GM12874 (cell line): ENCODE data around the gene CAPZB.

Experiments
- CTCF ChIP-seq: IDR thresholded peaks from 2 replicates; pipeline ENCODE4 v1.5.1; 2011; ENCODE audit warnings: low read depth, mild to moderate bottlenecking, control low read depth, low read length, moderate library complexity; ENCODE audit not compliant: insufficient read depth

CAPZB gene

DNA sequence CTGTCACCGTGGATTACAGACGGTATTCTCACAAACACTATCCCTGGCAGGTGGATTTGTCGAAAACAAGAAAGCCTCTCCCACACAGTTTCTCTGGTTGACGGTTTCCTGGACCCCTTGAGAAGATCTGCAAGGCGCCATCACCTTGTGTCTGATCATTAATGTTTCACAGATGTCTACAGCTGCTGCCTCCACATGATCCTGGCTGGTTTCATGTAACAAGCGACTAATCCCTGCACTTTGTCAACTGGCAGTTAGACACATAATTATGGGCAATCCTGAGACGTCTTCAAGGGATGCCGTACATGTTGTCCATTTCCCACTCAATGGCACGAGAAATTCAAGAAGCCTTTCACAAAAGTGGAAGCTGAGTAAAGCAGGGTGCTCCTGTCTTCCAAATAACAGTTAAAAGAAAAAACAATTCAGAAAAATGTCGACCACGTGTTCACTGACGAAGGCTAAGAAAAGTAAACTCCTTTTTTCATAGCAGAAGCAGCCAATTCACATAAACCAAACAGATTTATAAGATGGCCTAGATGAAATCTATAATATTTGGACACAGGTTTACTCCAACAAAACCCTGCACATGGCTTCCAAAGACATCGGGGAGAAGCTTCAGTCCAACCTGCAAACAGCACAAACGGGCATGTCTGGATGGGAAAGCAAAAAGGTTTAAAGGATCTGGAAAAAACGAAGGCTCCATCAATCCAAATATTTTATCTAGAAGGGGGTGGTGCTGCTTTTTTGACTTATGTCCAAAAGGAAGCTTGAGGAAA lies 52.2 kb downstream of the CAPZB start:
- no peak for TF ChIP-seq CTCF

GRCh38 chr1:19430121-19431068 lies 54.9 kb downstream of the CAPZB start:
- no peak for TF ChIP-seq CTCF

DNA sequence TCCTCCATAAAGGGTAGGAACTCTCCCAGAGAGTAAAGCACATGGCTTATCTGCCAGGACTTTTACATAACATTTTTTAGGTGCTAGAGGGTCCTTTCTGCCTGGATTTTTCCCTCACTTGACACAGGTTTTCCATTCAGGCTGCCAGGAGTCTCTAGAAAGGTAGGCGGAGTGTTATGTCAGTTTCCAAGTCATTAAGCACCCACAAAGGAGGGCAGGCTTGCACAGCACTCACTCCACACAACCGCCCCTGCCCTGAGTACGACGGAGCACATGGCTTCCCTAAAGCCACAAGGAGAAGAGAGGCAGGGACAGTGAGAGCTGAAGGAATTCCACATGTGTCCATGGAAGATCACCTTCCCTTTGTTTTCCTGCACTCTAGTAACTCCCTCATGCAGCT lies 55.7 kb downstream of the CAPZB start:
- TF ChIP-seq CTCF = no peak

DNA sequence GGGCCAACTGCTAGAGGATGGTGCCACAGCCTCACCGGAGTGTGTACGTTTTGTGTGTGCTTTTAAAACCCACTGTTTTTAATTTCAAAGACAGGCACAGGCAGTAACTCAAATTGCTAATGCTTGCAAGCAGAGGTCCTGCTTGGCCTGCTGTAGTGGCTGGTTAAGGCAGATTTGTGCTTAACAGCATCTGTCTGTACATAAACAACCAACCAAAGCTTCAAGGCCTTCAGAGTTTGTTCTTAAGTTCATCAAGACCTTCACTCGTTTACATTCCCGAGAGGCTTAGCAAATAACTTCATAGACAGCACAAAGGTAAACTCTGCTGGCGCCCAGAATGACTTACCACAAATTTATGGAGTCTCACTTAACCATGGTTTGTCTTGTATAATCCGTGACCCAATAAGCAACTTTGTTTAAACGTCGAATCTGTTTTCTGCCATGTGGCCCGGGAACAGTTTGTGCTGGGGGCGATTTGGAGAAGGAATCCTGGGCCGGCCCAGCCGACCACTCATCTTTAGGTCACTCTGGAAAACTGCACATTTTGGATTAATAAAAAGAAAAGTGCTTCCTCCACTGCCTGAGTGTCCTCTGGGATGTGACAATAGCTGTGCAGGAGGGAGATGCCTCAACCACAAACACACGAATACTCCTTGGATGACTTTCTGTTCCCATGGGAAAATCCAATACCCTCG lies 58.1 kb downstream of the CAPZB start:
- TF ChIP-seq CTCF = no peak

DNA sequence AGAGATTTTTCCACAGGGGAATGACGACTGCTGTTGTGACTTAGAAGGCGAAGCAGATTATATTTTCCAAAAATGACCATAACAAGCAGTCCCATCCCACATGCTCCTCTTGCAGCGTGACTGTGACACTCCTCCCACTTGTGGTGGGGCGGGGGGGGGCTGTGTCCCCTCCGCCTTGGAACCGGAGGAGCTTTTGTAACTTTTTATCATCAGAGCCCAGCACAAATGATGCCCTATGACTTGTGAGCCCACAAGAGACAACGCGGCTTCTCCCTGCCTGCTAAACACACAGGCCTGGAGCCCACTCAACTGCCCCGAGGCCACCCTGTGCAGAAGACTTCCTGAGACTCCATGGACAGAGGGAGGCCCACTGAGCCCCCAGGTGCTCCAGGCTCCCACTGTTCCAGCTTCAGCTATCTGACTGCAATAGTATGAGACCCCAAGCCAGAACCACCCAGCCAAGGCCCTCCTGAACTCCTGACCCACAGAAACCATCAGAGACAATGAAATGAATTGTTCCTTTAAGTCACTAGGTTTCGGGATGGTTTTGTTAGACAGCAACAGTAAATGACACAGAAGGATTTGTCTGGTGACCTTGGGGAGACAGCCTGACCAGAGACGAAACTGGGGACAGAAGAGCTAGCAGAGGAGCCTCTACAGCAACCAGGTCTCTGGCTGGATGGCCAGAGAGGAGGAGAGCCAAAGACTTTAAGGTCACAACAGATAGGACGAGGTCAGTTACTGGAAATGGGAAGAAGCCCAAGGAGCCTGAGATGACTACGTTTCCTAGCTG lies 58.8 kb downstream of the CAPZB start:
- no peak for TF ChIP-seq CTCF

GRCh38 chr1:19425646-19426239 lies 59.6 kb downstream of the CAPZB start:
- no peak for TF ChIP-seq CTCF
